Peyer's patch (tissue), 4 donors: ENCODE data around the gene RFNG.

Experiments
- POLR2A ChIP-seq, 2 donors: fragments of 450-650 bp; IDR thresholded peaks; one replicate each; pipeline ENCODE4 v1.5.1; 2017; ENCODE audit warnings: antibody characterized with exemption in 2 of 2, mild to moderate bottlenecking in 2 of 2, moderate library complexity in 2 of 2
- TF ChIP-seq, protein P1 (sequence below), 6 experiments: fragments of 450-650 bp in 4 of 6; fragments of 200-600 bp in 2 of 6; sonication (generic) in 1 of 6; IDR thresholded peaks; one replicate each; pipeline ENCODE4 v1.5.1; 2017 to 2019; ENCODE audit warnings: antibody characterized with exemption in 6 of 6, mild to moderate bottlenecking in 3 of 6, moderate library complexity in 1 of 6

DNA sequence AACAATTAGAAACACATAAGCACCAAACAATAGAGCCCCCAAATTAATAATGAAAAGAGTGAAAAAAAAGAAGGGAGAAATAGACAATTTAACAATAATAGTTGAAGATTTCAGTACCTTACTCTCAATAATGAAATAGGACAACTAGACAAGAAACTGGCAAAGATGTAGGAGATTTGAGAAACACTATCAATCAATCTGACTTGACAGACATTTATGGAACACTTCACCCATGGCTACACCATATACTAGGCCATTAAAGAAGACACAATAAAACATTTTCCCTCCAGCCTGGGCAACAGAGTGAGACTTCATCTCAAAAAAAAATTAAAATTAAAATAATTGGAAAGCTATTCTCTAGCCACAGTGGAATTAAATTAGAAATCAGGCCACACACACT, 19.0 kb upstream of the RFNG start:
- TF ChIP-seq, protein P1, sequence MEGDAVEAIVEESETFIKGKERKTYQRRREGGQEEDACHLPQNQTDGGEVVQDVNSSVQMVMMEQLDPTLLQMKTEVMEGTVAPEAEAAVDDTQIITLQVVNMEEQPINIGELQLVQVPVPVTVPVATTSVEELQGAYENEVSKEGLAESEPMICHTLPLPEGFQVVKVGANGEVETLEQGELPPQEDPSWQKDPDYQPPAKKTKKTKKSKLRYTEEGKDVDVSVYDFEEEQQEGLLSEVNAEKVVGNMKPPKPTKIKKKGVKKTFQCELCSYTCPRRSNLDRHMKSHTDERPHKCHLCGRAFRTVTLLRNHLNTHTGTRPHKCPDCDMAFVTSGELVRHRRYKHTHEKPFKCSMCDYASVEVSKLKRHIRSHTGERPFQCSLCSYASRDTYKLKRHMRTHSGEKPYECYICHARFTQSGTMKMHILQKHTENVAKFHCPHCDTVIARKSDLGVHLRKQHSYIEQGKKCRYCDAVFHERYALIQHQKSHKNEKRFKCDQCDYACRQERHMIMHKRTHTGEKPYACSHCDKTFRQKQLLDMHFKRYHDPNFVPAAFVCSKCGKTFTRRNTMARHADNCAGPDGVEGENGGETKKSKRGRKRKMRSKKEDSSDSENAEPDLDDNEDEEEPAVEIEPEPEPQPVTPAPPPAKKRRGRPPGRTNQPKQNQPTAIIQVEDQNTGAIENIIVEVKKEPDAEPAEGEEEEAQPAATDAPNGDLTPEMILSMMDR (IDR thresholded peaks at IDR 0.05): no peak
- TF ChIP-seq POLR2A (IDR thresholded peaks at IDR 0.05): no peak
